Measurements from ENCODE around the gene MED16. TPM values are rescaled to one million over a fixed set of nuclear protein-coding genes. Genes with fewer than 3 reads are reported as not detected.

Gene MED16
- polyA plus RNA-seq, 3 donors = 60.6 to 71.4 (median 63.5) TPM

DNA sequence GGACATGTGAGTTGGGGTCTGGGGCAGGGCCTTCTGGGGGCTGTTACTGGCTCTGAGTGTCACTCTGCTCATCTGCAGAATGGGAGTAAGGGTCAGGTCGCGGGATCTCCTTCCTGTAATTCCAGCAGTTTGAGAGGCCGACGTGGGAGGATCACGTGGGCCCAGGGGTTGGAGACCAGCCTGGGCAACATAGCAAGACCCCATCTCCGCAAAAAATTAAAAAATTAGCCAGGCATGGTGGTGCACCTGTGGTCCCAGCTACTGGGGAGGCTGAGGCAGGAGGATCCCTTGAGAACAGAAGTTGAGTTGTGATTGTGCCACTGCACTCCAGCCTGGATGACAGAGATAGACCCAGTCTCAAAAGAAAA, 36.9 kb upstream of the MED16 start:
- no peak for DNase-seq

DNA sequence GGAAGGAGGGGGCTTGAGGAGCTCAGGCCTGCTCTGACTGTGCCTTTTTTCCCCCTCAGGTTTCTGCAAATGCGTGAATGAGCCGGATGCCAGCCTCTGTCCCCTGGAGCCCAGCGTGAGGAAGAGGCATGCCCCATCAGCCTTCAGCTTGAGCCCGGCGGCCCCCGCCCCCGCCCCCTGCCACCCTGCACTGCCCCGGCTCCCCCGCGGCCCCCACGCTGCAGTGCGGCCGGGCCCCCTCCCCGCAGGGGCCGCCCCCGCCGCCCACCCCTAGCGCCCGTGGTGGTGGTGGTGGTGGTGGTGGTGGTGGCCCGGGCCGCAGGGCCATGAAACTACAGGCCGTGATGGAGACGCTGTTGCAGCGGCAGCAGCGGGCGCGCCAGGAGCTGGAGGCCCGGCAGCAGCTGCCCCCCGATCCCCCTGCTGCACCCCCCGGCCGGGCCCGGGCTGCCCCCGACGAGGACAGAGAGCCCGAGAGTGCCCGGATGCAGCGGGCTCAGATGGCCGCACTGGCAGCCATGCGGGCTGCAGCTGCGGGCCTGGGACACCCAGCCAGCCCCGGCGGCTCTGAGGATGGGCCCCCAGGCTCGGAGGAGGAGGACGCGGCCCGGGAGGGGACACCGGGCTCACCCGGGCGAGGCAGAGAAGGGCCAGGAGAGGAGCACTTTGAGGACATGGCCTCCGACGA, 36.4 kb upstream of the MED16 start:
- DNase-seq = no peak

DNA sequence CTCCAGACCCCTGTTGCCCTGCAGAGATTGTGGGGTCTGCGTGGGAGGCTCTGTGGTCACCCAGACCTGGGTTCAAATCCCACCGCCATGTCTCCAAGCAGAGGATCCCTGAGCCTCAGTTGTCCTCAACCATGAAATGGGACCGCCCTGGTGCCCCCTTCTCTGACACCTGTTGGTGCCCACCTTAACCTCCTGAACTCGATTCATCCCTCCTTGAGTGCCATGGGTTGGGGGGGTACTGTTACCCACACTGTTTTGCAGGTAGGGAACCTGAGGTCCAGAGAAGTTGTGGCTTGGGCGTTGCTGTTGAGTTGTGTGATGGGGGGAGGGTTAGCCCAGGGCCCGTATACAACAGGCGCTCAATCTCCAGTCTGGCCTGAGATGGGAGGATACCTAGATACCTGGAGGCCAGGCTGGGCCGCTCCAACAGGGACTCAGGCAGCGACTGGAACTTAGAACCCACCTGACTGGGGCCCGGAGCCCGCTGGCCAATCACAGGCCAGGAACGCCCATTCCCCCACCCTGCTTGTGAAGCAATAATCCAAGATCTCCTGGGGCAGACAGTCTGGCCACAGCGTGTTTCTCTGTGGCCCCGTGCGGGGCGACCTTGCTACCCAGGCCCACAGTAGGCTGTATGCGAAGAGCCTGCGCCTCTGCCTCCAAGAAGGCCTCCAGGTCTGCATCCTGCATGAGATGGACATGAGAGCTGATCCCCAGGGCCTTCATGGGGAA, 35.6 kb upstream of the MED16 start:
- no peak for DNase-seq

DNA sequence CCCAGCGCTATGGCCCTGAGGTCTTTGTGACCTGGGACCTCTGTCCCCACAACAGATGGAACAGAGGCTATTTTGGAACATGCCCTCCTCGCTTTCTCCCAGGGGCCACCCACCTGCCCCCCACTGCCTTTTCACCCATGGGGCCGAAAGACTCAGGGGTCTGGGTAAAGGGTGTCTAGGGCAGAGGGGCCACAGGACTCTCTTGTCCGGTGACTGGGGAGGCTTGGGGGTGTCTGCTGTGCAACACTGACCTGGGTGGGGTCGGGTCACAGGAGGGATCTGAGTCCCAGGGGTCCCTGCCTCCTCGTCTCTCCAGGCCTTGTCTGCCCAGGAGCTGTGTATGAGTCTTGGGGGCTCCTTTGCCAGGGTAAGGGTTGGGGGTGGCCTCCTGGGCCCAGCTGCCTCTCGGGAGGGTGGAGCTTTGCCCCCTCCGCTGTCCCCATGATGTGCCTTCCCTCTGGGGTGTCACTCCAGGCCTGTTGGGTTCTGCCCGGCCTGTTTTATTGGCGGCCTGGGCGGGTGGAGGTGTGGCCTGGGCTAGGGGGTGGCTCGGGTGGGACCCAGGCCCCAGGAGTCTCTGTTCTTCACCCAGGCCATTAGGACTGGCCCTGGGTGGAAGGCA, 34.9 kb upstream of the MED16 start:
- DNase-seq = no peak

DNA sequence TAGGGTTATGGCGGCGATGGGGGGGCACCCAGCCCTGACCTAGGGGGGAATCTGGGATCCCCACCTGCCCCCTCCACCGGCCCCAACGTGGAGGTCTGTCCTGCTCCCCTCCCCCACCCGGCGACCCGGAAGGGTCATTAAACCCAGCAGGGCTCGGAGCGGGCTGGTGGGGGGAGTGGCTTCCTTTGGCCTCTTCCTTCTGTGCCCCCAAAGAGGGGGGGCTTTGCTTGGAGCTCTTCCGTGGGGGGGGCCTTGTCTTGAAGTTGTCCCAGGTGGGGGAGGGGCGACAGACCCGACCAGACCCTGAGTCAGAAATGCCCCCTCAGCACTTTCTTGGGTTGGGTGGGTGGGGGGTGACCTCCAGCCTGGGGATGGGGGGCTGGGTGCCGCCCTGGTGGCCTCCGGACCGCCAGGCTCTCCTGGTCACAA, 34.4 kb upstream of the MED16 start:
- no peak for DNase-seq

DNA sequence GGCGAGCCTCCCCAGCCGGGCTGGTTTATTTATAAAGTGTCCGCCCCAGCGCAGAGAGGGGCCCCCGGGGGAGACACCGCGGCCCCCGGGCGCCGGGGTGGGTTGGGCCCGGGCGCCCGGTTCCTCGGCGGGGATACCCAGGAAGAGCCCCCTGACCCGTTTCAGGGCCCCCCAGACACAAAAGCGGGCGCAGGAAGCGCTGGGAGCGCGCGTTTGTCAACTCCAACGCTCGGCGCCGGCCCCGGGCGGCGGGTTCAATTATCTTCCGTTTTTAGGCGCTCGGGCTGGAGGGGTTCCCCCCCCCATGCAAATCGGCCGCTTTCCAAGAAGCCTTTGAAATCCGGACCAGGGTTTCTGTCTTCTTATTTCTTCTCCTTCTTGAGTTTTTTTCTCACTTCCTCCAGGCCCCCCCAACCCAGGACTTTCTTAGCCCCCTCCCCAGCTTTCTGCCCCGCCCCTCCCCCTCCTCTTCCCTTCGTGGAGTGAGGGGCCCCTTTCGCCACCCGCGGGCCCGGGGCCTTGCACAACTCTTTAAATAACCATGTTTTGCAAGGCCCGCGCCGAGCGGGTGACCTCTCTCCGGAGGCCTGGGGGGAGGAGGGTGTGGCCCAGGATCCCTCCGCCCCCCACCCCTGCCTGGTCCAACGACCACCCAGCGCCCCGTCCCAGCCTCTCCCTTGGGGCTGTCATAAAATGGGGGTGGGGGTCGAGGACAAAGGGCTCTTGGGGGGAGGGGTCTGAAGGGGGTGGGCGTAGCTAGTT, 33.8 kb upstream of the MED16 start:
- DNase-seq = no peak

DNA sequence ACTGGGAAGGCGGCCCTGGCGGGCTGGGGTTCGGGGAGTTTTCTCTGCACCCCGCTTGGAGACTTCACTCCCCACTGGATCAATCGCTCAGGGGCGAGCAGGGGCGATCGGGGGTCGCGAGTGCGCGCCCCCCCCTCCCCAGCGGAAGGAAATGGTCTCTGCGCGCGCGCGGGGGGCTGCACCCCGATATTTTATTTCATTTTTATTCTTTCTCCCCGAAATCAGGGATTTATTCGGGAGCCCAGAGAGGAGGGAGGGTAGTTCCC, 33.3 kb upstream of the MED16 start:
- no peak for DNase-seq

DNA sequence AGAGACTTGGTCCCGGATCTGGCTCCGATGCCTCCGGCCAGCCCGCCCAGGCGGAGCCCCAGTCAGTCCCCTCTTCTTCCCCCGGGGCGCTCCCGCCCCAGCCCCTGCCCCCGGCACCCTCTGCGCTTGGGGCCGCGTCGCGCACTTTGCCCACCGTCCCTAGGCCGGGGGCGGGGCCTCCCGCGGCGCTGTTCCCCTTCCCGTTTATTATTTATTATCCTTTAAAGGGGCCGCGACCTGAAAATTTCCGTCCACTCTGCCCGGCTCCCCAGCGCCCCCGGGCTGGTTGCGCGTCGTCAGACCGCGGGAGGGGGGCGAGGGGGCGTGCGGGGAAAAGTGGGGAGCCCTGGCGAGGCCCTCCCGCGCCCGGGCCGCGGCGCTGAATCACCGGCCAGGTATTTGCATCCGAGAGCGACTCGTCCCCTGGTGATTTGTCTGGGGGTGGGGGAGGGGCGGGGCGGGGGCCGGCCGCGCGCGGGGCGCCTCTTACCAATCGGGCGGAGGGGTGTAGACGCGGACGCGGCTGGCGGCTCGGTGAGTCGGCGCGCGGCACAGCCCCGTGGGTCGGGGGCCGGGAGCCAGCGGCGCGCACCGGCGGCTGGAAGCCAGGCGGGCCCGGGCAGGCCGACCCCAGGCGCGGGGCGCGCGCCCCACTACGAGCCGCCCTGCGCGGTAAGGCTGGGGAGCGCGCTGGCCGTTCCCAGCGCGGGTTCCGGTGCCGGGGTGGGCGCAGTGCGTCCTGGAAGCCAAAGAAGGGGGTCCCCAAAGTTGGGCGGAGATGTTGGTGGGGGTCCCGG, 32.7 kb upstream of the MED16 start, which contains the start of gene ARID3A:
Gene ARID3A, plus strand, starts transcription at position 510 of the 797 bp plus-strand sequence. CDS start 3,494 bp downstream, outside the sequence.
- DNase-seq = peak; percentile 87

DNA sequence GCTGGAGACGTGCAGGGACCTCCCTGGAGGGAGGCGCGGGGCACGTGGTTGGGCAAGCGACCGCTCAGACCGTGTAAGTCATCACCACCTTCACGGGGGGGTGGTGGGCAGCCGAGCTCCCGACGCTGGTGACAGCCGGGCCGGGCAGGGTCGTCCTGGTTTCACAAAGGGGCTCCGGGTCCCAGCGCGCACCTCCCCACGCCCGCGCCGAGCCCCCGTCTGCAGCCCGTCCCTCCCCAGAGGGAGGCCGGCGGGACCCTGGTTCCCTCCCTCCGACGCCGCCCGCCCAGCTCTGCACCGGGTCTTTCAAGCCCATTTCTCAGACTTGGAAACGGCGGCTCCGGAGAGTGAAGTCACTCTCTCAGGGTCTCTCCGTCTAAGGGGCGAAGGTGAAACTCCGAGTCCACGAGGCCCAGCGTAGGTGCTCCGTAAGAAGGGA, 32.1 kb upstream of the MED16 start:
- no peak for DNase-seq

DNA sequence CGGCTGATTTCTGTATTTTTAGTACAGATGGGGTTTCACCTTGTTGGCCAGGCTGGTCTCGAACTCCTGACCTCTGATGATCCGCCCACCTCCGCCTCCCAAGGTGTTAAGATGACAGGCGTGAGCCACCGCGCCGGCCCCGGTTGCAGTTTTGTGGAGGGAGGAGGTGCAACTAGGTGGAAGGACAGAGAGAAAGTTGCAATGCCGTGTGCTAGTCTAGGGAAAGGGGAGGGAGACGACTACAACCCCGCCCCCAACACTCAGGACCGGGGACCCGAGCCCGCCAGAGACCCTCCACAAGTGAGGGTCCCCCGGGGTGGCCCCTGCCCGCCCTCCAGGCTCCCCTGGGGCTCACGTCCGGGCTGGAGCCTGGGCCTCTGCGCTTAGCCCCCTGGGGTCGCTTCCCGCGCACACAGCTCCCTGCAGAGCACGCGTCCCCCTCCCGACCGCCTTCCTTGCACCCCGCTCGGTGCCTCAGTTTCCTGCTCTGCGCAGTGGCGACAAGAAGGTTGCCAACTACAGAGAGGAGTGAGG, 31.6 kb upstream of the MED16 start:
- DNase-seq = no peak

DNA sequence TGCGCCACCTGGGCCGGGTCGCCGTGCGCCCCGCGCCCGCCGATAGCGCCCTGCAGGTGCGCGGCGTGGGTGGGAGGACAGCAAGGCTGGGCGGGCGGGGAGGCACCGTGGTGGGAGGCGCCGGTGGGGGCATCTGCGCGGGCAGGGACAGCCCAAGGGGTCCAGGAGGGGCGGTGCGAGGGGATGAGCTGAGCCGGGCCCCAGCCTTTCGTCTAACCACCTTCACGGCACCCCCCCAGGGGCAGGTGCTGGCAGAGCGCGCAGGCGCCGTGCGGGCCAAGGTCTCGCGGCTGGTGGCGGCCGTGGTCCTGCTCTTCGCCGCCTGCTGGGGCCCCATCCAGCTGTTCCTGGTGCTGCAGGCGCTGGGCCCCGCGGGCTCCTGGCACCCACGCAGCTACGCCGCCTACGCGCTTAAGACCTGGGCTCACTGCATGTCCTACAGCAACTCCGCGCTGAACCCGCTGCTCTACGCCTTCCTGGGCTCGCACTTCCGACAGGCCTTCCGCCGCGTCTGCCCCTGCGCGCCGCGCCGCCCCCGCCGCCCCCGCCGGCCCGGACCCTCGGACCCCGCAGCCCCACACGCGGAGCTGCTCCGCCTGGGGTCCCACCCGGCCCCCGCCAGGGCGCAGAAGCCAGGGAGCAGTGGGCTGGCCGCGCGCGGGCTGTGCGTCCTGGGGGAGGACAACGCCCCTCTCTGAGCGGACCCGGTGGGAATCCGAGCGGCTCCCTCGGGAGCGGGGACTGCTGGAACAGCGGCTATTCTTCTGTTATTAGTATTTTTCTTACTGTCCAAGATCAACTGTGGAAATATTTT, 27.3 kb upstream of the MED16 start:
- no peak for DNase-seq

DNA sequence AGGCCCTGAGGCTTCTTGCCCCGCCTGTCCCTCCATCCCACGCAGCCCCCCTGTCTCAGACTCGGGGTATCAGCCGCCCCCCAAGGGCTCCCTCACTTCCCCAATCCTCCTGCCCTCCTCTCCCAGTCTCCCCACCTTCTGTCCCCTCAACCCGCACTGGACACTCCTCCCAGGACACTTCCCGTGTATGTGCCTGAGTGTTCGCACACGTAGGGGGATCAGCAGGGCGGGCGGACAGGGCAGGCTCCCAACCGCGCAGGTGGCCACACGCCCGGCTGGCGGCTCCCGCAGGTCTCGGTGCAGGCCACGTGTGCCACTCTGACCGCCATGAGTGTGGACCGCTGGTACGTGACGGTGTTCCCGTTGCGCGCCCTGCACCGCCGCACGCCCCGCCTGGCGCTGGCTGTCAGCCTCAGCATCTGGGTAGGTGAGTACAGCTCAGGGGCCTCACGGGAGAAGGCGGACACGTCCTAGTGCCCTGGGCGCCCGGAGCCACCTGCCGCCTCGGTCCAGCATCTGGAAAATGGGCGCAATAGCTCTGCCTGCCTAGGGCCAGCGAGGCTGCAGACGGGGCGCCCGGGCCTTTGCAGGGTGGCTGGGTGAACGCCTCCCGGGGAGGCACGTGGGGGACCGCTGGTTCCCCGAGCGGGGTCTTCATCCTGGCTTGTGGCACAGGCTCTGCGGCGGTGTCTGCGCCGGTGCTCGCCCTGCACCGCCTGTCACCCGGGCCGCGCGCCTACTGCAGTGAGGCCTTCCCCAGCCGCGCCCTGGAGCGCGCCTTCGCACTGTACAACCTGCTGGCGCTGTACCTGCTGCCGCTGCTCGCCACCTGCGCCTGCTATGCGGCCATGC, 26.4 kb upstream of the MED16 start:
- no peak for DNase-seq

DNA sequence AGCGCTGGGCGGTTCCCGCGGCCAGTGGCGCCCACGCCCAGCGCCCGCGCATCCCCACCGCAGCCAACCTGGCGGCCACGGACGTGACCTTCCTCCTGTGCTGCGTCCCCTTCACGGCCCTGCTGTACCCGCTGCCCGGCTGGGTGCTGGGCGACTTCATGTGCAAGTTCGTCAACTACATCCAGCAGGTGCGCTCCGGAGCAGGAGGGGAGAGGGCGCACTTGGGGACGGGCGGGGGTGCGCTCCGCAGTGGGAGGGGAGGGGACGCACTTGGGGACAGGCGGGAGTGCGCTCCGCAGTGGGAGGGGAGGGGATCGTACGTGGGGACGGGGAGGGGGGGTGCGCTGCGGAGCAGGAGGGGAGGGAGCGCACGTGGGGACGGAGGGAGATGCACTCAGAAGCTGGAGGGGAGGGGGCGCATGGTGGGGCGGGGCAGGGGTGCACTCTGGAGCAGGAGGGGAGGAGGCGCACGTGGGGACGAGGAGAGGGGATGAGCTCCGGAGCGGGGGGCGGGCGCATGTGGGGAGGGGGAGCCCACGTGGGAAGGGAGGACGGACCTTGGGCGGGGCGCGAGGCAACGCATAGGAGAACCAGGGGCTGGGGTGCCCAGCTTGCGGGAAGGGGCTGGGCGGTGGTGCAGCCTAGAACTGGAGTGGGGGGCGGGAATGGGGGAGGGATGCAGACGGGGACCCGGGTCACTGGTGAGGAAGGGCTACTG, 25.7 kb upstream of the MED16 start:
- no peak for DNase-seq

DNA sequence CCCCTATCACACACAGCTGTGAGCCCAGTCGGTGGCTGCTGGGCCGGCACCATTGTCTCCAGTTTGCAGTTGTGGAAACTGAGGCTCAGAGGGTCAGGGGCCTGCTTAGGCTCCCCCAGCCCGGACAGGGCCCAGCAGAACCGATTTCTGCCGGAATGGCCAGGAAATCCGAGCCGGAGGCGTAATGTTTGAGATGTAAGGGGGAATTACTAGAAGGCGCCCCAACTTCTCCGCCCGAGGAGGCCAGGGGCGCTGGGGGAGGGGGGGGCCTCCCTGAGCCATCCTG, 25.1 kb upstream of the MED16 start:
- DNase-seq = no peak

DNA sequence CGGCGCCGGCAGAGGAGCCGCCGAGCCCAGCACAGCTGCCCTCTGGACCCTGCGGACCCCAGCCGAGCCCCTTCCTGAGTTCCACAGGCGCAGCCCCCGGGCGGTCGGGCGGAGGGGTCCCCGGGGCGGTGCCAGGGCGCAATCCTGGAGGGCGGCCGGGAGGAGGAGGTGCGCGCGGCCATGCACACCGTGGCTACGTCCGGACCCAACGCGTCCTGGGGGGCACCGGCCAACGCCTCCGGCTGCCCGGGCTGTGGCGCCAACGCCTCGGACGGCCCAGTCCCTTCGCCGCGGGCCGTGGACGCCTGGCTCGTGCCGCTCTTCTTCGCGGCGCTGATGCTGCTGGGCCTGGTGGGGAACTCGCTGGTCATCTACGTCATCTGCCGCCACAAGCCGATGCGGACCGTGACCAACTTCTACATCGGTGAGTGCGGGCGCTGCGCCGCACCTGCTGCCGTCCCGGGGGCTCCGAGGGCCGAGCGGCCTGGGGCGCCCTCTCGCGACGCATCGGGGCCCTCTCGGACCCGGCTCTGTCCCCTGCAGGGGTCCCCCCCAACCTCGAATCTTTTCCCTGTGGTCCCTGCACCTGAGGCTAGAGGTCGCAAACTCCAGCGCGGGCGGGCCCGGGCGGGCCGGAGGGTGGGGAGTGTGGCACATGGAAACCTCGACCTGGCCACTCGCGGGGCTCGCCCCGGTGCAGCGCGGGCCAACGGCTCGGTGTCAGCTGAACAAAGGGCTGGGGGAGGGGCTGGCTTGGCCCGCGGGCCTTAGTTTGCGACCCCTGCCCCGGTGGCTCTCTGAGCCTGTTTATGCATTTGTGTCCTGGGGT, 24.6 kb upstream of the MED16 start, which contains the start of gene KISS1R:
Gene KISS1R, plus strand, starts transcription at position 11 of the 829 bp plus-strand sequence. Its CDS starts 170 bp downstream, at position 181.
- DNase-seq = peak; percentile 67

DNA sequence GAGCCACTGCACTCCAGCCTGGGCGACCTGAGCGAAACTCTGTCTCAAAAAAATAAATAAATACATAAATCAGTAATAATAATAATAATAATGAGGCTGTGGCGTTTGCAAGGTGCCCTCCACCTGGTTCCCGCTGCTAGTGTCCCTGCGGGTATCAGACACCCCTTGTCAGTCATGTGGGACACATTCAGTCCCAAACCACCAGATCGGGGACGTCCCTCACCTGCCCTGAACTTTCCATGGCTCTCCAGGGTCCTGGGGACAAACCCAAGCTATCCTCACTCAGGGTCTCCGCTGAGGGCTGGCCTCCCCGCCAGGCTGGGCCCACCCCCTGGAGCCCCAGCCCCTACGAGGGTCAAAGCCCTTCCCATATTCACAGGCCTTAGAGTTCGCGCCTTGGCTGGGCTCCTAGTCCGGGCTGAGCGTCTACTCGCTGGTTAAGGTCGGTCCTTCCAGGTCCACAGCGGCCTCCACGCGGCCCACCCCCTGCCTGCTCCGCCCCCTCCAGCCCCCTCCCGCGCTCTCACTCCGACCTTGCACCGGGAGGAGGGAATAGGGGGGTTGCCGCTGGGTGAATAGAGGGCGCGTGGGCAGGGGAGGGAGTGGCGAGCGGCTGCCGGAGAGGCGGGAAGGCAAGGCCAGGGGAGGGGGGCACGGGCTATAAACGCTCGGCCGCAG, 23.8 kb upstream of the MED16 start:
- peak; percentile 76 for DNase-seq

DNA sequence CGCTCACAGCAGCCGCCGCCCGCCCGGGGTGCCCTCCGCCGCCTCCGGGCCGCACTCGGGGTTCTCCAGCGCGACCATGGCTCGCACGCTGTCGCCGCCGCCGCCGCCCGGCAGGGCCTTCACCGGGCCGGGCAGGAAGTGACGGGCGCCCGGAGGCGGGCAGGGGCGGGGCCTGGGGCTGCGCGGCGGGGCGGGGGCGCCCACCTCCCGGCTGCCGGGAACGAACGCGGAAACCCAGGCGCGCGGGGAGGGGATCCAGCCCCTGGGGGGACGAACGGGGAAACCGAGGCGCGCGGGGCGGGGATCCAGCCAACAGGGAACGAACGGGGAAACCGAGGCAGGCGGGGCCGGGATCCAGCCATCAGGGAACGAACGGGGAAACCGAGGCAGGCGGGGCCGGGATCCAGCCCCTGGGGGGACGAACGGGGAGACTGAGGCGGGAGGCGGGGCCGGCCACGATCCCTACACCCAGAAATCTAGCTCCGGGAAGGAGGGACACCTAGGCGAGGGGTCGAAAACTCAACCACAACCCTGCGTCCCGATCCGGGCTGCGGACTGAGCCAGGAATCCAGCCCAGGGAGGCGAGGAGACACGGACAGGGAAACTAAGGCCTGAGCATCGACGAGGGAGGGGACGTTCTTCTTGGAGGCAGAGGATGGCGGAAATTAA, 20.2 kb upstream of the MED16 start, which contains the start of gene R3HDM4:
Gene R3HDM4, minus strand, starts transcription at position 140 of the 669 bp plus-strand sequence. Its CDS starts 62 bp downstream, at position 78.
- no peak for DNase-seq
